Peyer's patch (tissue), 4 donors: ENCODE results near the gene ARHGEF4. TPM values are rescaled to one million over a fixed set of nuclear protein-coding genes. Genes with fewer than 3 reads are reported as not detected.

ENCODE experiments used
- DNase-seq, 3 donors: peaks; one replicate each; pipeline ENCODE4 v3.0.0-alpha.2; 2017 to 2019
- H3K27ac ChIP-seq, 4 donors: fragments of 200-600 bp; sonication (generic); one replicate each; pipeline ENCODE4 v1.5.1; 2016 to 2019
- H3K27me3 ChIP-seq, 2 donors: fragments of 200-600 bp; sonication (generic); one replicate each; pipeline ENCODE4 v1.5.1; 2019
- H3K36me3 ChIP-seq, 3 donors: fragments of 200-600 bp; sonication (generic); one replicate each; pipeline ENCODE4 v1.5.1; 2016 to 2019
- H3K4me1 ChIP-seq, 4 donors: fragments of 200-600 bp; sonication (generic); one replicate each; pipeline ENCODE4 v1.5.1; 2016 to 2019
- H3K4me3 ChIP-seq, 4 donors: fragments of 200-600 bp; sonication (generic); 1 replicate in 3 of 4; 2 replicates in 1 of 4; pipeline ENCODE4 v1.5.1; 2016 to 2019; ENCODE audit warnings: mild to moderate bottlenecking in 1 of 4
- H3K9me3 ChIP-seq, 4 donors: fragments of 200-600 bp; sonication (generic); one replicate each; pipeline ENCODE4 v1.5.1; 2016 to 2019; ENCODE audit warnings: mild to moderate bottlenecking in 1 of 4
- POLR2A ChIP-seq, 2 donors: fragments of 450-650 bp; IDR thresholded peaks; one replicate each; pipeline ENCODE4 v1.5.1; 2017; ENCODE audit warnings: antibody characterized with exemption in 2 of 2, mild to moderate bottlenecking in 2 of 2, moderate library complexity in 2 of 2
- total RNA-seq, 4 donors: library from RNA; depleted of rRNA; stranded (reverse); fragments of >200 nt; gene quantifications; one replicate each; pipeline ENCODE4 v1.1.0, GENCODE V29; 2016
- TF ChIP-seq, protein P1 (sequence below), 6 experiments: fragments of 450-650 bp in 4 of 6; fragments of 200-600 bp in 2 of 6; sonication (generic) in 1 of 6; IDR thresholded peaks; one replicate each; pipeline ENCODE4 v1.5.1; 2017 to 2019; ENCODE audit warnings: antibody characterized with exemption in 6 of 6, mild to moderate bottlenecking in 3 of 6, moderate library complexity in 1 of 6

The ARHGEF4 gene
- total RNA-seq, 4 donors from 2014 or later = 1.1 to 10.7 (median 1.6) TPM

DNA sequence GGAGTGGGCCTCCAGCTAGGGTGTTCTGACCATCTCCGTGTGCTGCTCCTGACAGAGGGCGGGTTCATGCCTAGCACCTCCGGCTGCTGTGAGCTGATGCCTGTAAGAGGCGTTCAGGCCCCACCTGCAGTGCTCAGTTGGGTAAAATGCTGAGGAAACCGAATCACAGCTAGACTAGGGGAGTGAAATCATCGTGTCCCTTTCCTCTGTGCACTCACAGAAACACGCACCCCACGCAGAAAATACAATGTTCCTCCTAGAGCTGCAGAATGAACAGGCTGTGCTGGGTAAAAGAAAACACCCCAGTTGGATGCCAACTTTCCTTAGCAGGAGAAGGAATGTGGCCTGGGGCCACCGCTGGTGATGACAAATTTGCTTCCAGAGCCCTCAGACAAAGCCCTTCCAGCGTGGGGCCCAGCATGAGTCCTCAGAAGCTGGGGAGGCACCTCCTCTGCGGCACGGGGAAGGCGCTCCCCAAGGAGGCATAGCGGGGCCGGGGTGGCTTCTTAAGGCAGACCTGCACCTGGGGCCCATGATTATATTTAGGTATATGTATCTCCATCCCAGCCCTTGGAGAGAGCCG, 16.3 kb upstream of the ARHGEF4 start:
- H3K27me3 ChIP-seq = no peaks in the 10 kb centered on the region
- no peak for TF ChIP-seq POLR2A (IDR thresholded peaks at IDR 0.05)
- TF ChIP-seq, protein P1, sequence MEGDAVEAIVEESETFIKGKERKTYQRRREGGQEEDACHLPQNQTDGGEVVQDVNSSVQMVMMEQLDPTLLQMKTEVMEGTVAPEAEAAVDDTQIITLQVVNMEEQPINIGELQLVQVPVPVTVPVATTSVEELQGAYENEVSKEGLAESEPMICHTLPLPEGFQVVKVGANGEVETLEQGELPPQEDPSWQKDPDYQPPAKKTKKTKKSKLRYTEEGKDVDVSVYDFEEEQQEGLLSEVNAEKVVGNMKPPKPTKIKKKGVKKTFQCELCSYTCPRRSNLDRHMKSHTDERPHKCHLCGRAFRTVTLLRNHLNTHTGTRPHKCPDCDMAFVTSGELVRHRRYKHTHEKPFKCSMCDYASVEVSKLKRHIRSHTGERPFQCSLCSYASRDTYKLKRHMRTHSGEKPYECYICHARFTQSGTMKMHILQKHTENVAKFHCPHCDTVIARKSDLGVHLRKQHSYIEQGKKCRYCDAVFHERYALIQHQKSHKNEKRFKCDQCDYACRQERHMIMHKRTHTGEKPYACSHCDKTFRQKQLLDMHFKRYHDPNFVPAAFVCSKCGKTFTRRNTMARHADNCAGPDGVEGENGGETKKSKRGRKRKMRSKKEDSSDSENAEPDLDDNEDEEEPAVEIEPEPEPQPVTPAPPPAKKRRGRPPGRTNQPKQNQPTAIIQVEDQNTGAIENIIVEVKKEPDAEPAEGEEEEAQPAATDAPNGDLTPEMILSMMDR (IDR thresholded peaks at IDR 0.05) = no peak
- DNase-seq = no peak
- H3K36me3 ChIP-seq = no peaks in the 10 kb centered on the region
- H3K9me3 ChIP-seq = no peaks in the 10 kb centered on the region
- H3K27ac ChIP-seq = no peak overlapping the region
- peaks cover 0 to 5% (median 0%) of the 10 kb centered on the region in 4 donors for H3K4me1 ChIP-seq
- H3K4me3 ChIP-seq = no peak overlapping the region

- H3K27me3 ChIP-seq = no peaks in the 10 kb centered on the region
- H3K36me3 ChIP-seq = no peaks in the 10 kb centered on the region
- no peak overlapping the region for H3K27ac ChIP-seq
- no peak for DNase-seq
- peaks cover 0 to 5% (median 0%) of the 10 kb centered on the region in 4 donors for H3K4me1 ChIP-seq
- H3K9me3 ChIP-seq = no peaks in the 10 kb centered on the region
- H3K4me3 ChIP-seq = no peak overlapping the region
- no peak for TF ChIP-seq POLR2A (IDR thresholded peaks at IDR 0.05)
- TF ChIP-seq, protein P1 (IDR thresholded peaks at IDR 0.05) = no peak
Measured at GRCh38 chr2:130821867-130822266, 14.8 kb upstream of the ARHGEF4 start.

DNA sequence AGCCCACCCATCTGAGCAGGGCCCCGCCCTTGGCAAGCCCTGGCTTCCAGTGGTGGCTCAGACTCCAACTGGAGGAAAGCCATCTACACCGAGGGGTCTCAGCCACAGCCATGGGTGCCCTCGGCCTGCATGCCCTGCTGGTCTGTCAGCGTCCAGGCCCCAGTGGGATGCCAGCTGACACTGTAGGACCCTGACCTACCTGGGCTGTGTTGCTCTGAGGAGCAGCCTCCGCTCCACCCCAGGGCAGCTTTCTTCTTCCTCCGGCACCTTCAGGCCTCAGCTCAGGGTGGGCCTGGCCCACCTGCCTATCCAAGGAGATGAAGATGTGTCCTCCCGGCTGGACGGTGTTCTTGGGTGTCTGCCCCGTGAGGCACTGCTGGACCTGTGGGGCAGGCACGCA, 13.9 kb upstream of the ARHGEF4 start:
- H3K9me3 ChIP-seq = no peaks in the 10 kb centered on the region
- no peak for TF ChIP-seq POLR2A (IDR thresholded peaks at IDR 0.05)
- TF ChIP-seq, protein P1 (IDR thresholded peaks at IDR 0.05) = no peak
- DNase-seq = peak in 1 of 3 donors; percentile 38
- H3K27me3 ChIP-seq = no peaks in the 10 kb centered on the region
- H3K27ac ChIP-seq = no peak overlapping the region
- peaks cover 0 to 5% (median 0%) of the 10 kb centered on the region in 4 donors for H3K4me1 ChIP-seq
- H3K4me3 ChIP-seq = no peak overlapping the region
- H3K36me3 ChIP-seq = no peaks in the 10 kb centered on the region

- H3K27me3 ChIP-seq = no peaks in the 10 kb centered on the region
- no peak overlapping the region for H3K27ac ChIP-seq
- H3K4me3 ChIP-seq = no peak overlapping the region
- H3K4me1 ChIP-seq = peaks cover 0 to 5% (median 0%) of the 10 kb centered on the region in 4 donors
- H3K9me3 ChIP-seq = no peaks in the 10 kb centered on the region
- no peaks in the 10 kb centered on the region for H3K36me3 ChIP-seq
- peak in 1 of 3 donors; percentile 35 for DNase-seq
- TF ChIP-seq, protein P1 (IDR thresholded peaks at IDR 0.05) = no peak
- TF ChIP-seq POLR2A (IDR thresholded peaks at IDR 0.05) = no peak
Measured at GRCh38 chr2:130823171-130823885, 13.4 kb upstream of the ARHGEF4 start.

- H3K27me3 ChIP-seq = no peaks in the 10 kb centered on the region
Measured at GRCh38 chr2:130823886-130824491, 12.7 kb upstream of the ARHGEF4 start.

More at GRCh38 chr2:130823886-130824491, 12.7 kb upstream of the ARHGEF4 start:
- no peak for DNase-seq
- no peaks in the 10 kb centered on the region for H3K36me3 ChIP-seq
- peaks cover 0 to 5% (median 0%) of the 10 kb centered on the region in 4 donors for H3K4me1 ChIP-seq
- TF ChIP-seq POLR2A (IDR thresholded peaks at IDR 0.05) = no peak
- TF ChIP-seq, protein P1 (IDR thresholded peaks at IDR 0.05) = no peak
- no peaks in the 10 kb centered on the region for H3K9me3 ChIP-seq
- H3K4me3 ChIP-seq = no peak overlapping the region
- H3K27ac ChIP-seq = no peak overlapping the region
